Esophagus squamous epithelium (tissue), 5 donors: ENCODE results near the gene GBGT1. TPM values are rescaled to one million over a fixed set of nuclear protein-coding genes. Genes with fewer than 3 reads are reported as not detected.

Experiments used
- DNase-seq: peaks from one replicate; lab custom pipeline; 2025; lab: John Stamatoyannopoulos, UW
- H3K27ac ChIP-seq, 4 donors: fragments of 200-600 bp; sonication (generic); one replicate each; pipeline ENCODE4 v1.5.1; 2016 to 2019; ENCODE audit warnings: mild to moderate bottlenecking in 1 of 4
- H3K27me3 ChIP-seq, 4 donors: fragments of 200-600 bp; sonication (generic); 1 replicate in 3 of 4; 2 replicates in 1 of 4; pipeline versions ENCODE4 v1.5.1 to v1.6.0; 2017 to 2021; ENCODE audit warnings: antibody characterized with exemption in 1 of 4
- H3K36me3 ChIP-seq, 3 donors: fragments of 200-600 bp; sonication (generic); one replicate each; pipeline ENCODE4 v1.5.1; 2016 to 2019
- H3K4me1 ChIP-seq, 3 donors: fragments of 200-600 bp; sonication (generic); one replicate each; pipeline ENCODE4 v1.5.1; 2017 to 2019
- H3K4me3 ChIP-seq, 4 donors: fragments of 200-600 bp; sonication (generic); 1 replicate in 3 of 4; 2 replicates in 1 of 4; pipeline ENCODE4 v1.5.1; 2016 to 2019; ENCODE audit warnings: mild to moderate bottlenecking in 2 of 4, moderate library complexity in 1 of 4
- H3K9me3 ChIP-seq, 3 donors: fragments of 200-600 bp; sonication (generic); one replicate each; pipeline ENCODE4 v1.5.1; 2016 to 2019
- POLR2A ChIP-seq, 4 donors: fragments of 450-650 bp; IDR thresholded peaks; one replicate each; pipeline ENCODE4 v1.6.1; 2017; ENCODE audit warnings: antibody characterized with exemption in 4 of 4, mild to moderate bottlenecking in 4 of 4, moderate library complexity in 3 of 4
- WGBS, 2 donors: methylation state at CpG; one replicate each; pipeline ENCODE4 v1.1.5; 2018; 5-methylcytosine and 5-hydroxymethylcytosine counted together
- intact Hi-C: fragments of 100-400 bp; cut with DNase I; formaldehyde crosslinking; loops from one replicate; pipeline ENCODE4 v1.15.0; 2022
- total RNA-seq, 4 donors: library from RNA; depleted of rRNA; stranded (reverse); fragments of >200 nt; gene quantifications; one replicate each; pipeline ENCODE4 v1.1.0, GENCODE V29; 2016
- TF ChIP-seq, protein P1 (sequence below), 6 experiments: fragments of 450-650 bp in 4 of 6; fragments of 200-600 bp in 2 of 6; sonication (generic) in 2 of 6; IDR thresholded peaks; one replicate each; pipeline ENCODE4 v1.5.1; 2016 to 2019; ENCODE audit warnings: antibody characterized with exemption in 6 of 6, mild to moderate bottlenecking in 4 of 6, moderate library complexity in 4 of 6
- donor health status: DM: yes; HTN: yes; CAD: no.

Gene GBGT1
- total RNA-seq, 4 donors from 2014 or later: 3.0 to 8.8 (median 3.8) TPM

DNA sequence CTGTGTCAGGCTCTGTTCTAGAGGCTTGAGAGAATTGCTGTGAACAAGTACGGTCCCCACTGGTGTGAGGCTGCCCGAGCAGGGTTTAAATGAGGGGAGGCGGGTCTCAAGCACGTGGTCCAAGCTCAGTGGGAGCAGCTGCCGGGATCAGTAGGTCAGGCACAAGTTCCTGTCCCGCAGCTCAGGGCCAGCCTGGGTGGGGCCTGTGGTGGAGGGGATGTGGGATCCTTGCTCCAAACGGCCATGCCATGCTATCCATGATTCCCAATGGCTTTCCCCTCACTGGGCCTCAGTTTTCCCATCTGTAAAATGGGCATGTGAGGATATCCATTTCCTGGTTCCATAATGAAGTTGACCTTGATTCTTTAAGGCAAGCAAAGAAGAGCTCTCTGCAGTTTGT is 28.3 kb upstream of the GBGT1 start:
- peaks cover 0 to 50% (median 0%) of the 10 kb centered on the region in 4 donors for H3K27me3 ChIP-seq
- H3K36me3 ChIP-seq: no peaks in the 10 kb centered on the region
- H3K27ac ChIP-seq: no peak overlapping the region
- 53 to 67% methylated on average over 3 to 5 of the region's 7 CpGs for WGBS, 2 donors
- H3K9me3 ChIP-seq: peaks cover 0 to 8% (median 4%) of the 10 kb centered on the region in 3 donors
- TF ChIP-seq POLR2A (IDR thresholded peaks at IDR 0.05): no peak
- TF ChIP-seq, protein P1, sequence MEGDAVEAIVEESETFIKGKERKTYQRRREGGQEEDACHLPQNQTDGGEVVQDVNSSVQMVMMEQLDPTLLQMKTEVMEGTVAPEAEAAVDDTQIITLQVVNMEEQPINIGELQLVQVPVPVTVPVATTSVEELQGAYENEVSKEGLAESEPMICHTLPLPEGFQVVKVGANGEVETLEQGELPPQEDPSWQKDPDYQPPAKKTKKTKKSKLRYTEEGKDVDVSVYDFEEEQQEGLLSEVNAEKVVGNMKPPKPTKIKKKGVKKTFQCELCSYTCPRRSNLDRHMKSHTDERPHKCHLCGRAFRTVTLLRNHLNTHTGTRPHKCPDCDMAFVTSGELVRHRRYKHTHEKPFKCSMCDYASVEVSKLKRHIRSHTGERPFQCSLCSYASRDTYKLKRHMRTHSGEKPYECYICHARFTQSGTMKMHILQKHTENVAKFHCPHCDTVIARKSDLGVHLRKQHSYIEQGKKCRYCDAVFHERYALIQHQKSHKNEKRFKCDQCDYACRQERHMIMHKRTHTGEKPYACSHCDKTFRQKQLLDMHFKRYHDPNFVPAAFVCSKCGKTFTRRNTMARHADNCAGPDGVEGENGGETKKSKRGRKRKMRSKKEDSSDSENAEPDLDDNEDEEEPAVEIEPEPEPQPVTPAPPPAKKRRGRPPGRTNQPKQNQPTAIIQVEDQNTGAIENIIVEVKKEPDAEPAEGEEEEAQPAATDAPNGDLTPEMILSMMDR (IDR thresholded peaks at IDR 0.05): no peak
- DNase-seq: no peak
- no peak overlapping the region for H3K4me3 ChIP-seq
- no peaks in the 10 kb centered on the region for H3K4me1 ChIP-seq
- intact Hi-C loops: no loop called here

DNA sequence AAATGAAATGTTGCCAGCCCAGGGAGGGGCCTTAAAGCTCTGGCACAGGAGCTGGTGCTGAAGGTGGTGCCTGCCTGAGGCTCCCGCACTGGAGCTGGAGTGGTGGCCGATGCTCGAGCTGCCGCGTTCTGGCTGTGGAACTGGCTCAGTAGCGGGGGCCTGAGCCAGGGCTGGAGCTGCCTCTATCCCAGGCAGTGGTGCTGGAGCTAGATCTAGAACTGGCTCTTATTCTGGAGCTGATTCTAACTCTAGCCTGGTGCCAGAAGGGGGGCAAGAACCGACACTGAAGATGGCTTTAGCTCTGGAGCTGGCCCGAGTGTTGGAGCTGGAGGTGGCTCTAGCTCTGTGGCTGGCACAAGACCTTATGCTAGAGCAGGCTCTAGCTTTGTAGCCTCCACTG is 26.1 kb upstream of the GBGT1 start:
- Histone ChIP-seq H3K27me3 (peaks cover 0 to 41% (median 0%) of the 10 kb centered on the region in 4 donors), H3K27ac (no peak overlapping the region), H3K9me3 (peaks cover 0 to 2% (median 0%) of the 10 kb centered on the region in 3 donors), H3K4me1 (peaks cover 0 to 11% (median 5%) of the 10 kb centered on the region in 3 donors), H3K36me3 (no peaks in the 10 kb centered on the region), H3K4me3 (no peak overlapping the region)
- WGBS, 2 donors: 80% methylated on average over 6 to 7 of the region's 8 CpGs
- DNase-seq: no peak
- intact Hi-C loops: loop anchor here (5.0 kb wide), 1 partner anchor 132 kb away; no protein-coding TSS in a partner anchor
- TF ChIP-seq POLR2A (IDR thresholded peaks at IDR 0.05): no peak
- TF ChIP-seq, protein P1 (IDR thresholded peaks at IDR 0.05): no peak

DNA sequence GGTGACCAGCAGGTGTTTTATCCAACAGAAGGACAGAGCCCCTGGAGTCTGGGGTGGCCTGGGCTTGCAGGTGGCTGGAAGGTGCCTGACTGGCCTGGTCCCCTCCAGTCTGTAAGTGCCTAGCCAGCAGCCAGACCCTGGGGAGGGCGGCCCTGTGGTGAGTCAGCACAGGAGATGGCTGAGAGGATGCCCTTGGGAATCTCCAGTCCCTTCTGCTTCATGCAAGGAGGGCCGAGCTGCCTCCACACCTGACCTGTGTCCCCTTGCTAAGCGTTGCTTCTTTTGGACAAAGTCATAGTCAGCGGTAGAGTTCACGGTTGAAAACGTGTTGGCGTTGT is 25.1 kb upstream of the GBGT1 start:
- no peak overlapping the region for H3K4me3 ChIP-seq
- H3K36me3 ChIP-seq: no peaks in the 10 kb centered on the region
- no peak for DNase-seq
- H3K27me3 ChIP-seq: peaks cover 0 to 41% (median 0%) of the 10 kb centered on the region in 4 donors
- no peaks in the 10 kb centered on the region for H3K9me3 ChIP-seq
- TF ChIP-seq POLR2A (IDR thresholded peaks at IDR 0.05): no peak
- 60% methylated on average over 1 of the region's 7 CpGs for WGBS, 2 donors
- no peak overlapping the region for H3K27ac ChIP-seq
- peaks cover 0 to 15% (median 5%) of the 10 kb centered on the region in 3 donors for H3K4me1 ChIP-seq
- intact Hi-C loops: loop anchor here (5.0 kb wide), 1 partner anchor 133 kb away; no protein-coding TSS in a partner anchor

DNA sequence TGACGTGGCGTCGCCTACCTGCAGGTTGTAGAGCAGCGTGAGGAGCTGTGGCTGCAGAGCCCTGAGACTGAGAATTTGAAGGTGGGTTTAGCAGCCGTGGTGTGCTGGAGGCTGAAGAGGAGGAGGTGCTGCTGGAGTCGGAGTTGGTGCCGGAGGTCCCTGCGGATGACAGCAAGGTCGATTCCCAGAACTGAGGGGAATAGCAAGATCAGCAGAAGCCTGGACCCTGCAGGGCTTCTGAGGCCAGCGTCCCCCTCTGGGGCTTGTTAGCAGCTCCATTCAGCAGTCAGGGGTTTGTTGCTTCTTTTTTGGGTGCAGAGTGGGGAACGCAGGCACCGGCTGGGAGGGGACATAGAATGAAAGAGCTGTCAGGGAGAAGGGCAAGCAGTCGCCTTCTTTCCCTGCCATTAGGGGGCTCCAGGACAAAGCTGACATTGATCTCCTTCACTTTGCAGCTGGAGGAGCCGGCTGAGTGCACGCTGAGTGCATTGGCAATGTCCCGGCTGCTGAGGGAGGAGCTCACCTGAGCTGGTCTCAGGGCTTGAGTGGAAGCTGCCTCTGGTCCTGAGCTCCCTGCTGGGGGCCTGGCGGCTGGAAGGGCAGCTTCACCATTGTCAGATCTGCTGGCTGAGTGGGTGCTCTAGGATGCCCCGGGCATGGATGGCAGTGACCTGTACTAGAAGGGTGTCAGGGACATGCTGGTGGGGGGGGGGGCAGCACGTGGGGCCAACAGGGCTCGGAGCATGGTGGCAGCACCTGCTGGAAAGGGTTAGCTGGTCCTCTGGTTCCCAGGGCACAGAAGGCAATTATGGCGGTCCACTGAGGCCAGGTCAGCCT is 24.5 kb upstream of the GBGT1 start:
- 36 to 64% methylated on average over 9 to 12 of the region's 21 CpGs for WGBS, 2 donors
- TF ChIP-seq POLR2A (IDR thresholded peaks at IDR 0.05): no peak
- TF ChIP-seq, protein P1 (IDR thresholded peaks at IDR 0.05): peak in 3 of 6 experiments; percentile 9 to 30 (median 26)
- intact Hi-C loops: loop anchor here (5.0 kb wide), 1 partner anchor 134 kb away; no protein-coding TSS in a partner anchor
- no peak overlapping the region for H3K27ac ChIP-seq
- peaks cover 0 to 43% (median 0%) of the 10 kb centered on the region in 4 donors for H3K27me3 ChIP-seq
- H3K4me3 ChIP-seq: no peak overlapping the region
- no peaks in the 10 kb centered on the region for H3K9me3 ChIP-seq
- no peaks in the 10 kb centered on the region for H3K36me3 ChIP-seq
- peaks cover 0 to 15% (median 5%) of the 10 kb centered on the region in 3 donors for H3K4me1 ChIP-seq
- DNase-seq: no peak

DNA sequence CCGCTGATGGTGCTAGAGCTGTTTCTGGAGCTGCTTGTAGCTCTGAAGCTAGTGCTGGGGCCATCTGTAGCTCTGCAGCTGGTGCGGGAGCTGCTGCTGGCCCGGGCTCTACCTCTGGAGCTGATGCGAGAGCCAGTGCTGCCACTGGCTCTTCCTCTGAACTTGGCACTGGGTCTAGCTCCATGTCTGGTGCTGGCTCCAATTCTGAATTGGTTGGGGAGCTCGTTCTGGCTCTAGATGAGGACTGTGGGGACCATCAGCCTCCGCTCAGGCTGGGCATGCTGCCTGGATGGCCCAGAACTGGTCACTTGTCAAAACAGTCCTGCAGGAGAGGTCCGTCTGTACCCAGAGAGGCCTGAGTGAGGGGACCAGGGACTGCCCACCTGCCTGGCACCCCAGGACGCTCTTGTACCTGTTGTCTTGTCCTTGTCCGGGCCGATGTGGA is 23.9 kb upstream of the GBGT1 start:
- Histone ChIP-seq H3K36me3 (no peaks in the 10 kb centered on the region), H3K27ac (no peak overlapping the region), H3K4me1 (peaks cover 0 to 15% (median 5%) of the 10 kb centered on the region in 3 donors), H3K27me3 (peaks cover 0 to 46% (median 0%) of the 10 kb centered on the region in 4 donors), H3K4me3 (no peak overlapping the region), H3K9me3 (no peaks in the 10 kb centered on the region)
- 92 to 100% methylated on average over 4 of the region's 10 CpGs for WGBS, 2 donors
- DNase-seq: no peak
- intact Hi-C loops: loop anchor here (5.0 kb wide), 1 partner anchor 135 kb away; no protein-coding TSS in a partner anchor
- TF ChIP-seq, protein P1 (IDR thresholded peaks at IDR 0.05): no peak
- no peak for TF ChIP-seq POLR2A (IDR thresholded peaks at IDR 0.05)
